Measurements from ENCODE around the gene EXOC2. TPM values are rescaled to one million over a fixed set of nuclear protein-coding genes. Genes with fewer than 3 reads are reported as not detected.

Gene EXOC2
- total RNA-seq, 1 experiment from 2014 or later, result 45.7 TPM

- ATAC-seq (peak; percentile 55), DNase-seq (ENCODE audit: low spot score) (peak; percentile 27)
- POLR2A ChIA-PET, result no interaction called here
- Mint-ChIP-seq H3K36me3 (peaks cover 40% of the 10 kb centered on the region), H3K9me3 (peaks cover 16% of the 10 kb centered on the region), H3K27me3 (ENCODE audit: low read depth) (peaks cover 5% of the 10 kb centered on the region), H3K4me3 (no peak overlapping the region), H3K4me1 (no peaks in the 10 kb centered on the region), H3K27ac (no peak overlapping the region)
- no peak for TF ChIP-seq RELA (CRISPR knock-in tag; IDR thresholded peaks at IDR 0.05; ENCODE audit: borderline replicate concordance)
- no peak for TF ChIP-seq GTF2I (CRISPR knock-in tag; conservative IDR thresholded peaks at IDR 0.05)
- CTCF ChIA-PET, result interaction anchor here (1.0 kb wide), 1 partner anchor 336 kb away, joined by 4 read pairs; no protein-coding TSS in a partner anchor
These were observed 168.1 kb downstream of the EXOC2 start for GRCh38 chr6:524803-525202.

- Mint-ChIP-seq H3K27ac (no peak overlapping the region), H3K9me3 (peaks cover 26% of the 10 kb centered on the region), H3K4me1 (no peaks in the 10 kb centered on the region), H3K4me3 (no peak overlapping the region), H3K27me3 (ENCODE audit: low read depth) (peaks cover 5% of the 10 kb centered on the region), H3K36me3 (peaks cover 48% of the 10 kb centered on the region)
- DNase-seq (ENCODE audit: low spot score), result no peak
- no peak for TF ChIP-seq ZNF671 (CRISPR knock-in tag; IDR thresholded peaks at IDR 0.05)
- TF ChIP-seq RORB (CRISPR knock-in tag; IDR thresholded peaks at IDR 0.05), result no peak
- no peak for TF ChIP-seq NFE2L1 (CRISPR knock-in tag; IDR thresholded peaks at IDR 0.05)
- no peak for TF ChIP-seq CBFB (CRISPR knock-in tag; IDR thresholded peaks at IDR 0.05; ENCODE audit: low read depth)
- TF ChIP-seq CTCF (IDR thresholded peaks at IDR 0.05), result no peak
- no peak for TF ChIP-seq GRHL2 (CRISPR knock-in tag; IDR thresholded peaks at IDR 0.05; ENCODE audit: insufficient replicate concordance, severe bottlenecking)
- TF ChIP-seq ATF2 (CRISPR knock-in tag; IDR thresholded peaks at IDR 0.05; ENCODE audit: borderline replicate concordance, low read depth), result no peak
- TF ChIP-seq ZNF416 (CRISPR knock-in tag; IDR thresholded peaks at IDR 0.05), result no peak
- no peak for TF ChIP-seq ZNF138 (CRISPR knock-in tag; conservative IDR thresholded peaks at IDR 0.05)
- ChIA-PET POLR2A (no interaction called here), CTCF (no interaction called here)
- no peak for ATAC-seq
These were observed 172.1 kb downstream of the EXOC2 start for GRCh38 chr6:520820-521219.

- DNase-seq (ENCODE audit: low spot score), result no peak
- Mint-ChIP-seq H3K36me3 (peaks cover 42% of the 10 kb centered on the region), H3K4me3 (no peak overlapping the region), H3K4me1 (peaks cover 13% of the 10 kb centered on the region), H3K9me3 (peaks cover 26% of the 10 kb centered on the region), H3K27ac (no peak overlapping the region), H3K27me3 (ENCODE audit: low read depth) (peaks cover 5% of the 10 kb centered on the region)
- ATAC-seq, result no peak
- ChIA-PET CTCF (no interaction called here), POLR2A (no interaction called here)
- TF ChIP-seq ZNF416 (CRISPR knock-in tag; IDR thresholded peaks at IDR 0.05) (no peak), ZNF317 (CRISPR knock-in tag; IDR thresholded peaks at IDR 0.05; ENCODE audit: borderline replicate concordance, low read depth) (no peak), ATF2 (CRISPR knock-in tag; IDR thresholded peaks at IDR 0.05; ENCODE audit: borderline replicate concordance, low read depth) (no peak), CREB1 (CRISPR knock-in tag; IDR thresholded peaks at IDR 0.05) (no peak), PRDM15 (CRISPR knock-in tag; IDR thresholded peaks at IDR 0.05) (no peak), ELF4 (CRISPR knock-in tag; IDR thresholded peaks at IDR 0.05; ENCODE audit: low read depth) (no peak), SMAD3 (CRISPR knock-in tag; IDR thresholded peaks at IDR 0.05; ENCODE audit: borderline replicate concordance) (no peak), ATF3 (CRISPR knock-in tag; conservative IDR thresholded peaks at IDR 0.05) (no peak), RELA (CRISPR knock-in tag; IDR thresholded peaks at IDR 0.05; ENCODE audit: borderline replicate concordance) (no peak), TCF7 (CRISPR knock-in tag; IDR thresholded peaks at IDR 0.05; ENCODE audit: low read depth) (no peak), ESRRA (CRISPR knock-in tag; IDR thresholded peaks at IDR 0.05; ENCODE audit: borderline replicate concordance) (no peak), ATF1 (CRISPR knock-in tag; IDR thresholded peaks at IDR 0.05) (no peak), NR1H2 (CRISPR knock-in tag; IDR thresholded peaks at IDR 0.05) (no peak), USF2 (CRISPR knock-in tag; IDR thresholded peaks at IDR 0.05) (no peak)
These were observed 174.7 kb downstream of the EXOC2 start for GRCh38 chr6:518218-518617.

All from WTC11 (cell line).